DND-41 (cell line): ENCODE data around the gene ARHGEF16.

Source experiments
- EZH2 ChIP-seq: IDR thresholded peaks from 3 replicates; pipeline ENCODE4 v1.6.1; 2012; ENCODE audit warnings: borderline replicate concordance, low read depth, mild to moderate bottlenecking, moderate library complexity, low read length, inconsistent platforms; ENCODE audit not compliant: severe bottlenecking
- TF ChIP-seq, protein P1 (sequence below): IDR thresholded peaks from 2 replicates; pipeline ENCODE4 v1.5.1; 2012; ENCODE audit warnings: borderline replicate concordance, low read length, moderate library complexity, mild to moderate bottlenecking; ENCODE audit not compliant: poor library complexity, severe bottlenecking; ENCODE audit errors: extremely low read depth

GRCh38 chr1:3404801-3405200, 49.7 kb upstream of the ARHGEF16 start:
- TF ChIP-seq, protein P1, sequence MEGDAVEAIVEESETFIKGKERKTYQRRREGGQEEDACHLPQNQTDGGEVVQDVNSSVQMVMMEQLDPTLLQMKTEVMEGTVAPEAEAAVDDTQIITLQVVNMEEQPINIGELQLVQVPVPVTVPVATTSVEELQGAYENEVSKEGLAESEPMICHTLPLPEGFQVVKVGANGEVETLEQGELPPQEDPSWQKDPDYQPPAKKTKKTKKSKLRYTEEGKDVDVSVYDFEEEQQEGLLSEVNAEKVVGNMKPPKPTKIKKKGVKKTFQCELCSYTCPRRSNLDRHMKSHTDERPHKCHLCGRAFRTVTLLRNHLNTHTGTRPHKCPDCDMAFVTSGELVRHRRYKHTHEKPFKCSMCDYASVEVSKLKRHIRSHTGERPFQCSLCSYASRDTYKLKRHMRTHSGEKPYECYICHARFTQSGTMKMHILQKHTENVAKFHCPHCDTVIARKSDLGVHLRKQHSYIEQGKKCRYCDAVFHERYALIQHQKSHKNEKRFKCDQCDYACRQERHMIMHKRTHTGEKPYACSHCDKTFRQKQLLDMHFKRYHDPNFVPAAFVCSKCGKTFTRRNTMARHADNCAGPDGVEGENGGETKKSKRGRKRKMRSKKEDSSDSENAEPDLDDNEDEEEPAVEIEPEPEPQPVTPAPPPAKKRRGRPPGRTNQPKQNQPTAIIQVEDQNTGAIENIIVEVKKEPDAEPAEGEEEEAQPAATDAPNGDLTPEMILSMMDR = no peak
- no peak for TF ChIP-seq EZH2
